DOHH2 (cell line): ENCODE results near the gene PDE8B.

Source experiments
- CTCF ChIP-seq: fragments of 200-600 bp; sonication (generic); IDR thresholded peaks from one replicate; pipeline ENCODE4 v1.5.1; 2014; ENCODE audit warnings: antibody characterized with exemption, mild to moderate bottlenecking, low read depth, low read length; ENCODE audit not compliant: poor library complexity, severe bottlenecking
- EZH2phosphoT487 ChIP-seq: fragments of 200-600 bp; sonication (generic); IDR thresholded peaks from 2 replicates; pipeline ENCODE4 v1.6.1; 2017; ENCODE audit warnings: borderline replicate concordance, mild to moderate bottlenecking, antibody characterized with exemption, low read length, moderate library complexity, mixed read lengths

GRCh38 chr5:77305222-77305846 is 94.9 kb downstream of the PDE8B start:
- TF ChIP-seq CTCF (no peak), EZH2phosphoT487 (no peak)
